Body of pancreas (tissue), 4 donors: ENCODE measurements around the gene ZNF804B. TPM values are rescaled to one million over a fixed set of nuclear protein-coding genes. Genes with fewer than 3 reads are reported as not detected.

Source experiments
- ATAC-seq: fragments of 150-250 bp; one replicate; pipeline ENCODE4 v1.9.1; 2016
- DNase-seq, 4 donors: peaks; one replicate each; pipeline ENCODE4 v3.0.0-alpha.2; 2019
- H3K27ac ChIP-seq, 4 donors: fragments of 200-600 bp; sonication (generic); 1 replicate in 3 of 4; 2 replicates in 1 of 4; pipeline versions ENCODE4 v1.5.1 to v1.6.1; 2016 to 2019; ENCODE audit warnings: mild to moderate bottlenecking in 1 of 4, mixed read lengths in 1 of 4, moderate library complexity in 1 of 4
- H3K27me3 ChIP-seq, 2 donors: fragments of 200-600 bp; sonication (generic); one replicate each; pipeline ENCODE4 v1.6.0; 2016; ENCODE audit warnings: mild to moderate bottlenecking in 1 of 2
- H3K36me3 ChIP-seq, 2 donors: fragments of 200-600 bp; sonication (generic); replicated peaks in 1 of 2; 2 replicates each; pipeline ENCODE4 v1.5.1; 2016; ENCODE audit warnings: low read depth in 2 of 2; ENCODE audit not compliant: insufficient read depth in 1 of 2
- H3K4me1 ChIP-seq: fragments of 200-600 bp; sonication (generic); one replicate; pipeline ENCODE4 v1.6.0; 2016
- H3K4me3 ChIP-seq, 2 donors: fragments of 200-600 bp; sonication (generic); 1 replicate in 1 of 2; 2 replicates in 1 of 2; pipeline ENCODE4 v1.5.1; 2016 to 2019
- H3K9me3 ChIP-seq, 3 donors: fragments of 200-600 bp; sonication (generic); 1 replicate in 2 of 3; 2 replicates in 1 of 3; pipeline ENCODE4 v1.5.1; 2016
- POLR2A ChIP-seq, 3 donors: fragments of 450-650 bp; IDR thresholded peaks; one replicate each; pipeline ENCODE4 v1.6.1; 2016; ENCODE audit warnings: antibody characterized with exemption in 3 of 3, mild to moderate bottlenecking in 2 of 3
- WGBS, 2 donors: methylation state at CpG; one replicate each; pipeline ENCODE4 v1.1.5; 2017; 5-methylcytosine and 5-hydroxymethylcytosine counted together
- intact Hi-C: fragments of 100-400 bp; cut with DNase I; formaldehyde crosslinking; loops from one replicate; pipeline ENCODE4 v1.15.1; 2023
- total RNA-seq, 2 donors: library from RNA; depleted of rRNA; stranded (reverse); fragments of >200 nt; gene quantifications; one replicate each; pipeline ENCODE4 v1.1.0, GENCODE V29; 2016
- TF ChIP-seq, protein P1 (sequence below), 7 experiments: fragments of 450-650 bp in 4 of 7; fragments of 200-600 bp in 3 of 7; sonication (generic) in 3 of 7; IDR thresholded peaks; one replicate each; pipeline ENCODE4 v1.5.1; 2016 to 2019; ENCODE audit warnings: antibody characterized with exemption in 7 of 7

Gene ZNF804B
- total RNA-seq, 2 donors from 2014 or later: under 0.01 to 4.9 TPM

DNA sequence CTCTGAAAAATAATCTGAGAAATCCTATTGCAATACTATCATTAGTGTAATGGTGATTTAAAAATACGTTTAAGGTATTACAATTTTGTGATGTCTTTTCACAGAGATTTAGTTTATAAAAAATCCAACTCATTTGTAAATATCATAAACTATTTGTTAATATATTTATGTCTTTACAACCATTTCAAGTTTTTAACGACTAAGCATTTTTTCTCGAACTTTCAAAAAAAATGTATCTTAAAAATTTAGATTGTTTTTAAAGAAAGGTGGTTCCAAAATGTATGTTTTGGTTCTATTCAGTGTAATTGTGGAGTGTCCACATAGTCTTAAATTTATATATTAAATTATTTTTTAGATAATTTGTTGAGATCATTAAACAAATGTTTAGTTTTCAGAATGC lies 170.2 kb downstream of the ZNF804B start:
- Histone ChIP-seq H3K27ac (no peak overlapping the region), H3K4me1 (no peaks in the 10 kb centered on the region), H3K4me3 (no peak overlapping the region), H3K36me3 (no peaks in the 10 kb centered on the region), H3K9me3 (no peaks in the 10 kb centered on the region), H3K27me3 (no peaks in the 10 kb centered on the region)
- ATAC-seq (no peak), DNase-seq (no peak)
- no peak for TF ChIP-seq POLR2A (IDR thresholded peaks at IDR 0.05)
- TF ChIP-seq, protein P1, sequence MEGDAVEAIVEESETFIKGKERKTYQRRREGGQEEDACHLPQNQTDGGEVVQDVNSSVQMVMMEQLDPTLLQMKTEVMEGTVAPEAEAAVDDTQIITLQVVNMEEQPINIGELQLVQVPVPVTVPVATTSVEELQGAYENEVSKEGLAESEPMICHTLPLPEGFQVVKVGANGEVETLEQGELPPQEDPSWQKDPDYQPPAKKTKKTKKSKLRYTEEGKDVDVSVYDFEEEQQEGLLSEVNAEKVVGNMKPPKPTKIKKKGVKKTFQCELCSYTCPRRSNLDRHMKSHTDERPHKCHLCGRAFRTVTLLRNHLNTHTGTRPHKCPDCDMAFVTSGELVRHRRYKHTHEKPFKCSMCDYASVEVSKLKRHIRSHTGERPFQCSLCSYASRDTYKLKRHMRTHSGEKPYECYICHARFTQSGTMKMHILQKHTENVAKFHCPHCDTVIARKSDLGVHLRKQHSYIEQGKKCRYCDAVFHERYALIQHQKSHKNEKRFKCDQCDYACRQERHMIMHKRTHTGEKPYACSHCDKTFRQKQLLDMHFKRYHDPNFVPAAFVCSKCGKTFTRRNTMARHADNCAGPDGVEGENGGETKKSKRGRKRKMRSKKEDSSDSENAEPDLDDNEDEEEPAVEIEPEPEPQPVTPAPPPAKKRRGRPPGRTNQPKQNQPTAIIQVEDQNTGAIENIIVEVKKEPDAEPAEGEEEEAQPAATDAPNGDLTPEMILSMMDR (IDR thresholded peaks at IDR 0.05): no peak
- intact Hi-C loops: no loop called here
- 74 to 78% methylated on average over 3 of the region's 3 CpGs for WGBS, 2 donors

DNA sequence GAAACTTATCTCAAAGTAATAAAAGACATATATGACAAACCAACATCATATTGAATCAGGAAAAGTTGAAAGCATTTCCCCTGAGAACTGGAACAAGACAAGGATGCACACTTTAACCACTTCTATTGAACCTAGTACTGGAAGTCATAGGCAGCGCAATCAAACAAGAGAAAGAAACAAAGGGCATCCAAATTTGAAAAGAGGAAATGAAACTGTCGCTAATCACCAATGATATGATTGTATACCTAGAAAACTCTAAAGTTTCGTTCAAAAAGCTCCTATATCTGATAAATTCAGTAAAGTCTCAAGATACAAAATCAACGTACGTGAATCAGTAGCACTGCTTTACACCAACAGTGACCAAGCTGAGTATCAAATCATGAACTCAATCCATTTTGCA lies 173.8 kb downstream of the ZNF804B start:
- no peak for ATAC-seq
- 83 to 84% methylated on average over 5 of the region's 5 CpGs for WGBS, 2 donors
- no peak for TF ChIP-seq POLR2A (IDR thresholded peaks at IDR 0.05)
- TF ChIP-seq, protein P1 (IDR thresholded peaks at IDR 0.05): no peak

DNA sequence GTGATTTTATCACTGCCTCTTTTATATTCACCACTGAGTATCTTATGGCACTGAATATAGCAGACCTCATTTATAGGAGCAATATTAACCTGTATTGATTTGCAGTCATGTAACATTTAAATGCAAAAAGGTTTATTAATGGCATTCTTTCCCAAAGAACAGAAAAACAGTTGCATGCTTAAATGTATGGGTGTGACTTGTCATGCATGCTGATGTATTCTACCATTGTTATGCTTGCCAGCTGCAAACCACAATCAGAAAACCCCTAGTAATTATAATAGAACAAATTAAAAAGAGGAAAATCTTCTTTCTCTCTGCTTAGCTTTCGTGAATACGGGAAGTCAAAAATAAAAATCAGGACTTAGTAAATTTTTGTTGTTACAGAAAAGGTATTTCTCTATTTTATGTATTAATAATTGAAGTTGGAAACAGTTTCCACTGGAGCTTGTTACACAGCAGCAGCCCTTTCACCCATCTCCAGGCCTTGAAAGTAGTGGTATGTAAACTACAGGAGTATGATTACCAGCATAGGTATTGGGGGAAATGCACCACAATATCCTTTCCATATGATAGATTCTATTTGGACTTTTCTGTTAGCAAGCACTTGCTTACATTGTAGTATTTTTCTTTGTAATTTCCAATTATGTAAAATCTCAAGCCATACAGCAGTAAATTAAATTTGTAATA lies 183.5 kb downstream of the ZNF804B start:
- Histone ChIP-seq H3K4me1 (no peaks in the 10 kb centered on the region), H3K36me3 (no peaks in the 10 kb centered on the region), H3K4me3 (no peak overlapping the region), H3K27ac (no peak overlapping the region), H3K9me3 (no peaks in the 10 kb centered on the region), H3K27me3 (no peaks in the 10 kb centered on the region)
- DNase-seq (no peak), ATAC-seq (no peak)
- intact Hi-C loops: no loop called here
- WGBS, 2 donors: 76 to 85% methylated on average over 2 of the region's 2 CpGs
- TF ChIP-seq, protein P1 (IDR thresholded peaks at IDR 0.05): no peak
- no peak for TF ChIP-seq POLR2A (IDR thresholded peaks at IDR 0.05)

More for the DNA sequence above, 173.8 kb downstream of the ZNF804B start:
- H3K27me3 ChIP-seq: no peaks in the 10 kb centered on the region
- intact Hi-C loops: no loop called here
- H3K36me3 ChIP-seq: no peaks in the 10 kb centered on the region
- no peaks in the 10 kb centered on the region for H3K4me1 ChIP-seq
- DNase-seq: no peak
- no peak overlapping the region for H3K4me3 ChIP-seq
- no peak overlapping the region for H3K27ac ChIP-seq
- H3K9me3 ChIP-seq: no peaks in the 10 kb centered on the region

DNA sequence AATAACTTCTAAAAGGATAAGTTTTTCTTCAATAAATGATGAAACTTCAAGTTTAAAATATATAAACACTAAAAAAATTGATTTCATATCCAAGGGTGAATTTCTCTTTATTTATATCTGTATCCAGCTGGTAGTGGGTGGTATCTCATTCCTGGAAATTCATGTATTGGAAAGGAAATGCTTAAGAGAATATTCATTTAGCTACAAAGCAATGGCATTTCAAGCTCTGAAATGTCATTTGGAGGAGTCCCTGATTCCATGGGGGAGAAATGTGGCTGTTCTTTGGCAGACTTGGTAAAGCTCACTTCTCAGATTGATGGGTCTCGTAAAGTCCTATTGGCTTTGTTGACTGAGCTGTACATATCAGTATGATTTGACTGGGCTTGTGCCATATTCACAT lies 192.3 kb downstream of the ZNF804B start:
- 84 to 91% methylated on average over 1 of the region's 1 CpG for WGBS, 2 donors
- Histone ChIP-seq H3K4me3 (no peak overlapping the region), H3K36me3 (no peaks in the 10 kb centered on the region), H3K4me1 (no peaks in the 10 kb centered on the region), H3K27me3 (no peaks in the 10 kb centered on the region), H3K27ac (no peak overlapping the region), H3K9me3 (no peaks in the 10 kb centered on the region)
- ATAC-seq (no peak), DNase-seq (no peak)
- TF ChIP-seq, protein P1 (IDR thresholded peaks at IDR 0.05): no peak
- no peak for TF ChIP-seq POLR2A (IDR thresholded peaks at IDR 0.05)
- intact Hi-C loops: no loop called here

DNA sequence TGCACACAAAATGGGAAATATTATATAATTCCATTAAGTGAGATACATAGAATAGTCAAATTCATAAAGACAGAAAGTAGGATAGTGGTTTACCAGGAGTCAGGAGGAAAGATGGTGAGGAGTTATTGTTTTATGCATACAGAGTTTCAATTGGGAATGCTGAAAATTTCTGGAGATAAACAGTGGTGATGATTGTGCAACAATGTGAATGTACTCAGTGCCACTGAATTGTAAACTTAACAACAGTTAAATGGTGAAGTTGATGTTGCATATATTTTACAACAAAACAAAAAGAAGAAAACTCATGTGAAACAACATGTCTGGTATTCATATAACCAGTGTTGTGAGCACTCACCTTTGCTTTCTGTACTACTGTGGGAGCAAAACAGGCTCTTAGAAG lies 204.9 kb downstream of the ZNF804B start:
- TF ChIP-seq, protein P1 (IDR thresholded peaks at IDR 0.05): no peak
- no peak for TF ChIP-seq POLR2A (IDR thresholded peaks at IDR 0.05)
- DNase-seq: no peak
- H3K9me3 ChIP-seq: no peaks in the 10 kb centered on the region

More for the DNA sequence above, 204.9 kb downstream of the ZNF804B start:
- intact Hi-C loops: no loop called here
- no peak for ATAC-seq
- no peaks in the 10 kb centered on the region for H3K36me3 ChIP-seq
- no peaks in the 10 kb centered on the region for H3K27me3 ChIP-seq
- no peak overlapping the region for H3K4me3 ChIP-seq
- no peak overlapping the region for H3K27ac ChIP-seq
- H3K4me1 ChIP-seq: no peaks in the 10 kb centered on the region
